ENCODE measurements around the gene CCDC43. TPM values are rescaled to one million over a fixed set of nuclear protein-coding genes. Genes with fewer than 3 reads are reported as not detected.
A peak's percentile ranks its signal among the peaks of the same experiment; 100 is the strongest.

The CCDC43 gene
- total and polyA plus RNA-seq, 9 of the 15 experiments (the other 6 are each of a cell fraction or from before 2014, with no cell fraction given) = 11.7 to 42.3 (median 25.9) TPM

DNA sequence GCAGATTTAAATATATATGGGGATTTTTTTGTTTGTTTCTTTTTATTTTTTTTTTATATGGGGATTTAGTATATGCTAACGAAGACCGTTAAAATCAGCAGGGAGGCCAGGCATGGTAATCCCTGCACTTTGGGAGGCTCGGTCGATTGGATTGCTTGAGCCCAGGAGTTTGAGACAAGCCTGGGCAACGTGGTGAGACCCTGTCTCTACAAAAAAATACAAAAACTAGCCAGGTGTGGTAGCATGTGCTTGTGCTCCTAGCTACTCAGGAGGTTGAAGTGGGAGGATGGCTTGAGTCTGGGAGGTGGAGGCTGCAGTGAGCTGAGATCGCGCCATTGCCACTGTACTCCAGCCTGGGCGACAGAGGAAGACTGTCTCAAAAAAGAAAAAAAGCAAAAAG is 55.6 kb downstream of the CCDC43 start:
- POLR2A ChIA-PET = interaction anchor here (0.7 kb wide), 1 partner anchor 47 kb away, joined by 3 read pairs; no protein-coding TSS in a partner anchor
- intact Hi-C loops (cut with micrococcal nuclease) = no loop called here

DNA sequence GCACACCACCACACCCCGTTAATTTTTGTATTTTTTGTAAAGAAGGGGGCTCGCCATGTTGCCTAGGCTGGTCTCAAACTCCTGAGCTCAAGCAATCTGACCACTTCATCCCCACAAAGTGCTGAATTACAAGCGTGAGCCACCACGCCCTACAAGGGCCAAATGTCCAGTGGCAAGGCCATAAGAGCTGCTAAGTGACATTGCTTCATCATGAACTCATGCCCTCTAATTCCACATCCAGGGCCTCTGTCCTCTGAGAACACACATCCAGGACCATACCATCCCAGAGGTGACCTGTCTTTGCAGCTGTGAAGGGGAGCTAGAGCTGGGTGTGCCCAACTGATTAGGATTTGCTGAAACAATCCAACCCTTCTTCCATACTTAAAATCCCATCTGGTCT is 58.9 kb downstream of the CCDC43 start:
- Histone ChIP-seq H3K27ac (ENCODE audit: extremely low read depth, low read depth, low read length) (no peak overlapping the region), H3K4me1 (replicated peaks in 1 of 2; ENCODE audit: control insufficient read depth in 2 of 2, insufficient read depth in 2 of 2, low read length in 2 of 2) (peaks cover 0 to 7% of the 10 kb centered on the region in 2 experiments; a peak in 2 of 5 replicates), H3K79me2 (ENCODE audit: control insufficient read depth, insufficient read depth, low read length) (no peaks in the 10 kb centered on the region), H3K9me1 (ENCODE audit: control insufficient read depth, insufficient read depth, low read length) (no peaks in the 10 kb centered on the region), H4K20me1 (replicated peaks; ENCODE audit: control insufficient read depth, insufficient read depth, low read length) (no peaks in the 10 kb centered on the region), H3K36me3 (ENCODE audit: control insufficient read depth, insufficient read depth, low read length) (no peaks in the 10 kb centered on the region), H3K27me3 (ENCODE audit: control insufficient read depth in 2 of 2, insufficient read depth in 2 of 2, low read length in 2 of 2) (peaks cover 6 to 17% of the 10 kb centered on the region in 2 experiments; a peak in 2 of 5 replicates), H3K9me3 (replicated peaks; ENCODE audit: control insufficient read depth, insufficient read depth, low read depth, low read length) (no peaks in the 10 kb centered on the region), H2AFZ (ENCODE audit: low read depth, low read length) (no peak overlapping the region), H3K9ac (ENCODE audit: insufficient read depth in 1 of 2, low read depth in 2 of 2, low read length in 2 of 2) (no peak overlapping the region), H3K4me3 (no peak overlapping the region), H3K4me2 (ENCODE audit: insufficient read depth, low read length) (no peak overlapping the region)
- ChIA-PET POLR2A (interaction anchor here (0.6 to 1.4 kb wide), 3 partner anchors 13 to 412 kb away, joined by 3 read pairs; no protein-coding TSS in a partner anchor), CTCF (ENCODE audit: low intra/inter-chr PET ratio) (no interaction called here)
- DNase-seq (ENCODE audit: extremely low read depth in 1 of 4, low spot score in 3 of 4) (no peak), ATAC-seq (no peak), FAIRE-seq (no peak)
- WGBS (ENCODE audit: insufficient coverage, low coverage, missing lambda C conversion rate) = 3% methylated on average over 4 of the region's 4 CpGs
- BruUV-seq (replicated peaks) = no TSS peak
- intact Hi-C loops (cut with micrococcal nuclease) = no loop called here
- in situ Hi-C loops (cut with MboI) = no loop called here
- TF ChIP-seq TCF3 (CRISPR knock-in tag; IDR thresholded peaks at IDR 0.05) (no peak), TEAD4 (IDR thresholded peaks at IDR 0.05; ENCODE audit: low read length) (no peak), TEAD4 (CRISPR knock-in tag; IDR thresholded peaks at IDR 0.05; ENCODE audit: borderline replicate concordance) (no peak), KAT8 (IDR thresholded peaks at IDR 0.05; ENCODE audit: low read depth) (no peak)

More for the DNA sequence above, 55.6 kb downstream of the CCDC43 start:
- H3K27me3 ChIP-seq (ENCODE audit: control insufficient read depth in 2 of 2, insufficient read depth in 2 of 2, low read length in 2 of 2) = peaks cover 3 to 18% of the 10 kb centered on the region in 2 experiments; a peak in 3 of 5 replicates
- H3K9me1 ChIP-seq (ENCODE audit: control insufficient read depth, insufficient read depth, low read length) = no peaks in the 10 kb centered on the region
- no peak overlapping the region for H3K9ac ChIP-seq (ENCODE audit: insufficient read depth in 1 of 2, low read depth in 2 of 2, low read length in 2 of 2)
- H2AFZ ChIP-seq (ENCODE audit: low read depth, low read length) = no peak overlapping the region
- no peaks in the 10 kb centered on the region for H3K79me2 ChIP-seq (ENCODE audit: control insufficient read depth, insufficient read depth, low read length)
- CTCF ChIA-PET (ENCODE audit: low intra/inter-chr PET ratio) = no interaction called here
- TF ChIP-seq HOXB6 (CRISPR knock-in tag; IDR thresholded peaks at IDR 0.05; ENCODE audit: borderline replicate concordance) (no peak), ZNF253 (CRISPR knock-in tag; conservative IDR thresholded peaks at IDR 0.05) (no peak), NFXL1 (CRISPR knock-in tag; IDR thresholded peaks at IDR 0.05) (no peak), PPARD (CRISPR knock-in tag; IDR thresholded peaks at IDR 0.05) (no peak)
- ATAC-seq = no peak
- no peaks in the 10 kb centered on the region for H3K36me3 ChIP-seq (ENCODE audit: control insufficient read depth, insufficient read depth, low read length)
- WGBS (ENCODE audit: insufficient coverage, low coverage, missing lambda C conversion rate) = 13% methylated on average over 8 of the region's 8 CpGs
- H3K4me2 ChIP-seq (ENCODE audit: insufficient read depth, low read length) = no peak overlapping the region
- H3K4me3 ChIP-seq = no peak overlapping the region
- H4K20me1 ChIP-seq (replicated peaks; ENCODE audit: control insufficient read depth, insufficient read depth, low read length) = no peaks in the 10 kb centered on the region
- H3K9me3 ChIP-seq (replicated peaks; ENCODE audit: control insufficient read depth, insufficient read depth, low read depth, low read length) = no peaks in the 10 kb centered on the region
- FAIRE-seq = peak; percentile 37
- H3K4me1 ChIP-seq (replicated peaks in 1 of 2; ENCODE audit: control insufficient read depth in 2 of 2, insufficient read depth in 2 of 2, low read length in 2 of 2) = peaks cover 0 to 1% of the 10 kb centered on the region in 2 experiments; a peak in 2 of 5 replicates
- DNase-seq (ENCODE audit: extremely low read depth in 1 of 4, low spot score in 3 of 4) = no peak
- H3K27ac ChIP-seq (ENCODE audit: extremely low read depth, low read depth, low read length) = no peak overlapping the region
- in situ Hi-C loops (cut with MboI) = no loop called here
- no TSS peak for BruUV-seq (replicated peaks)
